Brain microvascular endothelial cell (primary cell): ENCODE data around the gene SENP1.

ENCODE experiments used
- DNase-seq: peaks from one replicate; pipeline ENCODE4 v3.0.0-alpha.2; 2020
- H3K27ac ChIP-seq: fragments of 250-450 bp; sonication (Bioruptor Pico); 2 replicates; pipeline ENCODE4 v1.5.1; 2020; ENCODE audit warnings: mild to moderate bottlenecking, moderate library complexity
- H3K27me3 ChIP-seq: fragments of 250-450 bp; sonication (Bioruptor Pico); replicated peaks from 2 replicates; pipeline ENCODE4 v1.5.1; 2020; ENCODE audit warnings: mild to moderate bottlenecking
- H3K36me3 ChIP-seq: fragments of 250-450 bp; sonication (Bioruptor Pico); replicated peaks from 2 replicates; pipeline ENCODE4 v1.5.1; 2020; ENCODE audit warnings: mild to moderate bottlenecking
- H3K4me3 ChIP-seq: 2 replicates; pipeline ENCODE4 v1.5.1; 2011; ENCODE audit warnings: low read depth, mild to moderate bottlenecking, control low read depth, low read length, moderate library complexity
- CTCF ChIP-seq: IDR thresholded peaks from 2 replicates; pipeline ENCODE4 v1.5.1; 2011; ENCODE audit warnings: low read depth, mild to moderate bottlenecking, moderate library complexity, low read length, control low read depth, inconsistent platforms; ENCODE audit errors: missing control alignments
- in situ Hi-C: cut with HindIII; loops from 2 replicates; pipeline ENCODE4 v1.10.0; 2017; ENCODE audit warnings: low sequenced_read_pairs, low pct_ligation_motif_present

SENP1 gene

GRCh38 chr12:48075832-48076231, 30.0 kb downstream of the SENP1 start:
- no peak for TF ChIP-seq CTCF
- Histone ChIP-seq H3K4me3 (no peak overlapping the region), H3K27me3 (no peaks in the 10 kb centered on the region), H3K36me3 (peaks cover 7% of the 10 kb centered on the region), H3K27ac (no peak overlapping the region)
- in situ Hi-C loops, result no loop called here
- no peak for DNase-seq

- in situ Hi-C loops, result no loop called here
- no peak for DNase-seq
- TF ChIP-seq CTCF, result no peak
- no peak overlapping the region for H3K4me3 ChIP-seq
- H3K27me3 ChIP-seq, result no peaks in the 10 kb centered on the region
- H3K36me3 ChIP-seq, result peaks cover 11% of the 10 kb centered on the region
- H3K27ac ChIP-seq, result no peak overlapping the region
Observed at GRCh38 chr12:48074266-48074665, 31.6 kb downstream of the SENP1 start.

GRCh38 chr12:48072266-48072665, 33.6 kb downstream of the SENP1 start:
- Histone ChIP-seq H3K27ac (no peak overlapping the region), H3K27me3 (no peaks in the 10 kb centered on the region), H3K4me3 (no peak overlapping the region), H3K36me3 (peaks cover 11% of the 10 kb centered on the region)
- in situ Hi-C loops, result no loop called here
- DNase-seq, result no peak
- no peak for TF ChIP-seq CTCF

- in situ Hi-C loops, result no loop called here
- H3K4me3 ChIP-seq, result no peak overlapping the region
- no peak for TF ChIP-seq CTCF
- no peak for DNase-seq
- no peaks in the 10 kb centered on the region for H3K27me3 ChIP-seq
- H3K27ac ChIP-seq, result no peak overlapping the region
- peaks cover 11% of the 10 kb centered on the region for H3K36me3 ChIP-seq
Observed at GRCh38 chr12:48071808-48072207, 34.1 kb downstream of the SENP1 start.

GRCh38 chr12:48070731-48071130, 35.1 kb downstream of the SENP1 start:
- Histone ChIP-seq H3K27me3 (no peaks in the 10 kb centered on the region), H3K4me3 (no peak overlapping the region), H3K36me3 (peaks cover 11% of the 10 kb centered on the region), H3K27ac (no peak overlapping the region)
- DNase-seq, result no peak
- no peak for TF ChIP-seq CTCF
- in situ Hi-C loops, result no loop called here

GRCh38 chr12:48070033-48070432, 35.8 kb downstream of the SENP1 start:
- in situ Hi-C loops, result no loop called here
- Histone ChIP-seq H3K36me3 (peaks cover 11% of the 10 kb centered on the region), H3K27ac (no peak overlapping the region), H3K27me3 (no peaks in the 10 kb centered on the region), H3K4me3 (no peak overlapping the region)
- no peak for TF ChIP-seq CTCF
- no peak for DNase-seq
